Right lobe of liver (tissue), 4 donors: ENCODE data around the gene CD1C.

Source experiments
- POLR2A ChIP-seq: fragments of 450-650 bp; IDR thresholded peaks from one replicate; pipeline ENCODE4 v1.6.1; 2017; ENCODE audit warnings: antibody characterized with exemption, mild to moderate bottlenecking
- TF ChIP-seq, protein P1 (sequence below), 4 donors: fragments of 200-600 bp in 3 of 4; fragments of 450-650 bp in 1 of 4; IDR thresholded peaks; one replicate each; pipeline versions ENCODE4 v1.5.1 to v1.8.0; 2016 to 2022; ENCODE audit warnings: antibody characterized with exemption in 4 of 4, mild to moderate bottlenecking in 2 of 4
- donor health status: DM: no; HTN: no; CAD: no.
- donor health status: DM: no; HTN: no; CAD: no.
- donor health status: DM: no; HTN: yes; CAD: no.

DNA sequence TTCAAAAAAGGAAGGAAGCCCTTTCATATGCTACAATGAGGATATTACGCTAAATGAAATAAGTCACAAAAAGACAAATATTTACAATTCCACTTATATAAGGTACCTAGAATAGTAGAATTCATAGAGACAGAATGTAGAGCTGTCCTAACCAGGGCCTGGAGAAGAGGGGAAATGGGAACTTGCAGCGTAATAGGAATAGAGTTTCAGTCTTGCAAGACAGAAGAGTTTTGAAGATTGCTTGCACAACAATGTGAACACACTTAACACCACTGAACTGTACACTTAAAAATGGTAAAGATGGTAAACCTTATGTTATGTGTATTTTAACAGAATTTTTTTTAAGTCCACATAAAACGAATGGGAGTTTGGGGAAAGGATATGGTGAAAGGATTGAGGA is 38.7 kb downstream of the CD1C start:
- TF ChIP-seq, protein P1, sequence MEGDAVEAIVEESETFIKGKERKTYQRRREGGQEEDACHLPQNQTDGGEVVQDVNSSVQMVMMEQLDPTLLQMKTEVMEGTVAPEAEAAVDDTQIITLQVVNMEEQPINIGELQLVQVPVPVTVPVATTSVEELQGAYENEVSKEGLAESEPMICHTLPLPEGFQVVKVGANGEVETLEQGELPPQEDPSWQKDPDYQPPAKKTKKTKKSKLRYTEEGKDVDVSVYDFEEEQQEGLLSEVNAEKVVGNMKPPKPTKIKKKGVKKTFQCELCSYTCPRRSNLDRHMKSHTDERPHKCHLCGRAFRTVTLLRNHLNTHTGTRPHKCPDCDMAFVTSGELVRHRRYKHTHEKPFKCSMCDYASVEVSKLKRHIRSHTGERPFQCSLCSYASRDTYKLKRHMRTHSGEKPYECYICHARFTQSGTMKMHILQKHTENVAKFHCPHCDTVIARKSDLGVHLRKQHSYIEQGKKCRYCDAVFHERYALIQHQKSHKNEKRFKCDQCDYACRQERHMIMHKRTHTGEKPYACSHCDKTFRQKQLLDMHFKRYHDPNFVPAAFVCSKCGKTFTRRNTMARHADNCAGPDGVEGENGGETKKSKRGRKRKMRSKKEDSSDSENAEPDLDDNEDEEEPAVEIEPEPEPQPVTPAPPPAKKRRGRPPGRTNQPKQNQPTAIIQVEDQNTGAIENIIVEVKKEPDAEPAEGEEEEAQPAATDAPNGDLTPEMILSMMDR (IDR thresholded peaks at IDR 0.05): no peak
- TF ChIP-seq POLR2A: no peak
